DOHH2 (cell line): ENCODE data around the gene GMPS.

Experiments
- CTCF ChIP-seq: fragments of 200-600 bp; sonication (generic); IDR thresholded peaks from one replicate; pipeline ENCODE4 v1.5.1; 2014; ENCODE audit warnings: antibody characterized with exemption, mild to moderate bottlenecking, low read depth, low read length; ENCODE audit not compliant: poor library complexity, severe bottlenecking
- EZH2phosphoT487 ChIP-seq: fragments of 200-600 bp; sonication (generic); IDR thresholded peaks from 2 replicates; pipeline ENCODE4 v1.6.1; 2017; ENCODE audit warnings: borderline replicate concordance, mild to moderate bottlenecking, antibody characterized with exemption, low read length, moderate library complexity, mixed read lengths

DNA sequence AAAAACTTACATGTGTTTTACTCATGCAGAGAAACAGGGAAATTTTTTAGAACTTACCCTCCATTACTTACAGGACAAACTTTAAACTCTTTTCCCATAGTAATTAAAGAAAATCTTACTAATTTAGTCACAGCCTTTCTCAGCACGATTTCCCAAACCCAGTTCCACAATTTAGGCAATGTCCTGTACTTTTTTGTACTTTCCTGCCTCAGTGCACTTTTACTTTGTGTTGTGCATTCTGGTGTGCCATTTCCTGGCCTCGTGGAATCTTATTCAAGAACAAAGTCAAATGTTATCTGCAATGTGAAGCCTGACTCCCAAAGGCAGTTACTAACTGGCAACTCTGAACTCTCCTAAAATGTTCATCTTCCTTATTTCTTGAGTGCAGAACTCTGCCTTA is 18.1 kb upstream of the GMPS start:
- TF ChIP-seq EZH2phosphoT487 (no peak), CTCF (no peak)
